Breast epithelium (tissue), 3 donors: Measurements from ENCODE around the gene SAFB2.

Experiments used
- CTCF ChIP-seq, 3 donors: fragments of 450-650 bp; IDR thresholded peaks; one replicate each; pipeline ENCODE4 v1.5.1; 2016 to 2017; ENCODE audit warnings: antibody characterized with exemption in 3 of 3, mild to moderate bottlenecking in 3 of 3, moderate library complexity in 3 of 3
- POLR2A ChIP-seq: fragments of 450-650 bp; IDR thresholded peaks from one replicate; pipeline ENCODE4 v1.6.1; 2016; ENCODE audit warnings: antibody characterized with exemption, mild to moderate bottlenecking, moderate library complexity
- POLR2AphosphoS5 ChIP-seq, 3 donors: sonication (generic); formaldehyde crosslinking; IDR thresholded peaks; one replicate each; pipeline ENCODE4 v1.6.1; 2017; ENCODE audit warnings: antibody characterized with exemption in 3 of 3

- TF ChIP-seq CTCF (IDR thresholded peaks at IDR 0.05) (no peak), POLR2A (no peak), POLR2AphosphoS5 (IDR thresholded peaks at IDR 0.05) (no peak)
Observed at GRCh38 chr19:5637971-5638370, 15.4 kb upstream of the SAFB2 start.
